ENCODE data around the gene ZCCHC12.
A peak's percentile ranks its signal among the peaks of the same experiment; 100 is the strongest.
"Not testable (repeated sequence)": the region's sequence is repeated elsewhere in the genome, so short reads cannot be mapped to it uniquely, and the experiment has no call there.

Gene ZCCHC12

DNA sequence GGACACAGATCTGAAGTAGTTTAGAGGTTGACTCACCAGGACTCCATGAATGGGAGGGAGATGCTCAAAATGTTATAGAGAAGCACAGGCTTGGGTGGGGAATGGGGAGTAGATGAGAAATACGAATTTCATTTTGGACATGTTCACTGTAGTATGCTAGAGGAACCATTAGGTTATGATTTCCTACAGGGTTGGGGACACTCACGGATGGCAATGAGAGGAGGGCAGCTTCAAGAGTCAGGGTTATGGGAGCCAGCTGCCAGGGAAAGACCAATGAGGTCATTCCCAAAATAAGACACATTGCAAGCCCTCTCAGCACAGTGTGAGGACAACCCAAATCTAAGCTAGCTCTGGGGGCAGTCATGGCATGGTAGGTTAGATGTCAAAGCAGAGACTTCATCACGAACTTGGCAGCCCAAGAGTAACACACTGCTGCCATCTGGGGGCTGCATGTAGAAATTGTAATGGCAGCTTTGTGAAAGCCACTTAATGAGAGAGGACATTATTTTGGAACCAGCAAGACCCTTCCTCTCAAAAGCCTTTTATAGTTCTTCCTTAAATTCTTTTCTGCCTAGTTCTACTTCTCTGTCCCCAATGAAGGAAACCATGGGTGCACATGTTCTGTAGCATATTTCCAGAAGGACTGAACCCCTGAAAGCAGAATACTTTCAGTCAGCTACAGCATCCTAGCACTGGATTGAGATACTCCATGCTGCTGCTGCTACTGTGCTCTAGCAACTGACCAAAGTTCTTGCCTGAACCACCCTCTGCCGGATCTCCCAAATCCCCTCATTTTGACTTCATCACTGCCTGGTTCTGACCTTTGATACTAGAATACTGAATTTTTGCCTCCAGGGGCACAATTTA, 16.2 kb upstream of the ZCCHC12 start:
- DNase-seq (ENCODE audit: low spot score), result peak; percentile 36
- TF ChIP-seq, protein P1, sequence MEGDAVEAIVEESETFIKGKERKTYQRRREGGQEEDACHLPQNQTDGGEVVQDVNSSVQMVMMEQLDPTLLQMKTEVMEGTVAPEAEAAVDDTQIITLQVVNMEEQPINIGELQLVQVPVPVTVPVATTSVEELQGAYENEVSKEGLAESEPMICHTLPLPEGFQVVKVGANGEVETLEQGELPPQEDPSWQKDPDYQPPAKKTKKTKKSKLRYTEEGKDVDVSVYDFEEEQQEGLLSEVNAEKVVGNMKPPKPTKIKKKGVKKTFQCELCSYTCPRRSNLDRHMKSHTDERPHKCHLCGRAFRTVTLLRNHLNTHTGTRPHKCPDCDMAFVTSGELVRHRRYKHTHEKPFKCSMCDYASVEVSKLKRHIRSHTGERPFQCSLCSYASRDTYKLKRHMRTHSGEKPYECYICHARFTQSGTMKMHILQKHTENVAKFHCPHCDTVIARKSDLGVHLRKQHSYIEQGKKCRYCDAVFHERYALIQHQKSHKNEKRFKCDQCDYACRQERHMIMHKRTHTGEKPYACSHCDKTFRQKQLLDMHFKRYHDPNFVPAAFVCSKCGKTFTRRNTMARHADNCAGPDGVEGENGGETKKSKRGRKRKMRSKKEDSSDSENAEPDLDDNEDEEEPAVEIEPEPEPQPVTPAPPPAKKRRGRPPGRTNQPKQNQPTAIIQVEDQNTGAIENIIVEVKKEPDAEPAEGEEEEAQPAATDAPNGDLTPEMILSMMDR (IDR thresholded peaks at IDR 0.05; ENCODE audit: extremely low read depth, missing control alignments), result peak; percentile 58

DNA sequence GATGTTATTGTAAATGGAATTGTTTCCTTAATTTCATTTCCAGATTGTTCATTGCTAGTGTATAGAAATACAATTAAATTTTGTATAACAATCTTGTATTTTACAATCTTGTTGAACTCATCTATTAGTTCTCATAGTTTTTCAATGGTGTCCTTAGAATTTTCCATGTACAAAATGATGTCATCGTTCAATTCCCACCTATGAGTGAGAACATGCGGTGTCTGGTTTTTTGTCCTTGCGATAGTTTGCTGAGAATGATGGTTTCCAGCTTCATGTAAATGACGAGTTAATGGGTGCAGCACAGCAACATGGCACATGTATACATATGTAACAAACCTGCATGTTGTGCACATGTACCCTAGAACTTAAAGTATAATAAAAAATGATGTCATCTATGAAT, 6.4 kb upstream of the ZCCHC12 start:
- DNase-seq (ENCODE audit: low spot score), result not testable (repeated sequence)

DNA sequence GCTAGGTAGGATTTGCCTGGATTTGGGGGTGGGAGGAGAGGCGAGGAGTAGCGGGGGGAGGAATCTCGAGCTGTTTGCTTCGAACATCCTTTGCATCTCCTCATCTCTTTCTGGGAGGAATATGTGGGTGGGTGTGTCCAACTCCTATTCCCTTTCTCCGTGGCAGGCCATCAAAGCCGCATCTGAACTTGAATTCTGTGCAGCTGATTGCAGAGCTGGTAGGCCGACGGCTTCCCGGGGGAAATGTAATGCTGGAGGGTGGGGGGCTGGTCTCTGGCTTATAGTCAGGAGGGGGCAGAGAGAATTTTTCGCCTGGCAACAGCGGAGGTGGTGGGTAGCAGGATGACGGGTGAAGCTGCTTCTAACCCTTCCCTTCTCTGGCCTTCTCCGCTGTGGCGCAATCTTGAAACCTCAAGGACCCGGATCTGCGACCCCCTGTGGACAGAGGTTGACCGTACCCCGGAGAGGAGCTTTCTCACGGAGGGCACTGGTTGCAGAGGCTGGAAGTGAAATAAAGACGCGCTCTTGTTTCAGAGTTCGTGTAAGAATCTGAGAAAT, 628 bp downstream of the ZCCHC12 start:
- DNase-seq (ENCODE audit: low spot score), result no peak
- TF ChIP-seq, protein P1 (IDR thresholded peaks at IDR 0.05; ENCODE audit: extremely low read depth, missing control alignments), result no peak

DNA sequence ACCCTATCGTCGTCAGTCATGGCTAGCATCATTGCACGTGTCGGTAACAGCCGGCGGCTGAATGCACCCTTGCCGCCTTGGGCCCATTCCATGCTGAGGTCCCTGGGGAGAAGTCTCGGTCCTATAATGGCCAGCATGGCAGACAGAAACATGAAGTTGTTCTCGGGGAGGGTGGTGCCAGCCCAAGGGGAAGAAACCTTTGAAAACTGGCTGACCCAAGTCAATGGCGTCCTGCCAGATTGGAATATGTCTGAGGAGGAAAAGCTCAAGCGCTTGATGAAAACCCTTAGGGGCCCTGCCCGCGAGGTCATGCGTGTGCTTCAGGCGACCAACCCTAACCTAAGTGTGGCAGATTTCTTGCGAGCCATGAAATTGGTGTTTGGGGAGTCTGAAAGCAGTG, 1.6 kb downstream of the ZCCHC12 start:
- DNase-seq (ENCODE audit: low spot score), result no peak
- TF ChIP-seq, protein P1 (IDR thresholded peaks at IDR 0.05; ENCODE audit: extremely low read depth, missing control alignments), result no peak

DNA sequence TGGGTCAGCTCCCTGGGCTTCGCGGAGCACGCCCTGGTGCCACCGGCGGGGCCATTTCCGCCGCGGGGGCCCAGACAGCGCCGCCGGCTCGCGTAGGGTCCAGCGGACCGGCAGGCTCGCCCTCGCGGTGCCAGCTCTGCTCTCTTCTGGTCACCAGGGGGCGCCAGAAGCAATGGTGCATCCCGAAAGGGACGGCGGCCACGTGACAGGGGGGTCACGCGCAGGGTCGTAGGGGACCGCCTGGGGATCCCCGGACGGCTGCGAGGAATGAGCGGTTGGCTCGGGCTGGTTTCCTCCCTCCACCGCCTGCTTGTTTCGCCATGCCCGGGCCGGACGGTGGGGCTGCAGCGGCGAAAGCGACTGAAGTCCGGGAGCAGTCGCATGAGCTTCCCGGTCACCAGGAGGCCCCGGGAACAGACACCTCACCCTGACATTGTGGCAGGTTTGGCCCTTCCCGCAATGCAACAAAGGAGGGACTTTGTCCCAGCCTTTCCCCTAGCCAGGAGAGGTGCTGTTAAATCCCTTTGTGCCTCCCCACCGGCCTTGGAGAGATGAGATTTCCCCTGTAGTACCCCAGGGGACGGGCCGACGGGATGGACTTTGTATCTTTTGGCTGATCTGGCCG, 15.8 kb downstream of the ZCCHC12 start:
- DNase-seq (ENCODE audit: low spot score), result peak; percentile 72
- TF ChIP-seq, protein P1 (IDR thresholded peaks at IDR 0.05; ENCODE audit: extremely low read depth, missing control alignments), result peak; percentile 57

DNA sequence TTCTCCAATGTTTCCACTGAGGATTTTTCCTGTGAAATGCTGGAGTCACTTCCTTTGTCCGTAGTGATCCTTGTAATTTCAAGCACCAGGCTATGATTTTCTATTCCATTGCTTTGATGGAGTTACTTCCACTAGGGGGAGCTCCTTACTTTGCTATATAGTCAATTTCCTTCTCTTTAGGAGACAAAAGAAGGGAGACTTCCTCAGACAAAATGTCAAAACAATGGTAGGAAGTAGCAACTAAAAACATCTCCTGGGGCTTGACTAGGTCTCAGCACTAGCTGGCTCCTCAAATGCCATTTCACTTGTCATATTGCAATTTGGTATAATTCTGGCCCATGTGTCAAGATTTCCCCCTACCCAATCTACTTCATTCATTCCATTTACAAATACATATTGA, 24.1 kb downstream of the ZCCHC12 start:
- peak; percentile 45 for DNase-seq (ENCODE audit: low spot score)
- TF ChIP-seq, protein P1 (IDR thresholded peaks at IDR 0.05; ENCODE audit: extremely low read depth, missing control alignments), result no peak

DNA sequence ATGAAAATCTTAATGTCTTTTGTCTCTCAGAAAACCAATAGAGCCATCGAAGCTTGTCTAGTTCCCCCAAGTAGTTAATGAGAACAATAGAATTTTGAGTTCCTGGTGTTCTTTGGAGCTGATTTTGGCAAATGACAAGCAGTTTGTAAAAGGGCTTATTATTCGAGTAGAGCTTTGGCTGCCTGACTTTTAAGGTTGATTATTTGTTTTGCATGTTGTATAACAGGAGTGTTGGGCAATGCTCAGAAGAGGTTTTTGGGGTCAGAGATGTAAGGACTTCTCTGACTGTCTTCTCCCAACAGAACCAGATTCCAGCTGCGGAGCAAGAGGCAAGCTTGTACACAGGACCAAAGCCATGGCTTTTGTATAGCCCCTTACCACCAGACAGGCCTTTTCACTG, 30.0 kb downstream of the ZCCHC12 start:
- no peak for DNase-seq (ENCODE audit: low spot score)
- TF ChIP-seq, protein P1 (IDR thresholded peaks at IDR 0.05; ENCODE audit: extremely low read depth, missing control alignments), result no peak

Measured in GM20000 (cell line).